ACHN (cell line): Measurements from ENCODE around the gene FRMD3.

Experiments
- DNase-seq: peaks from one replicate; pipeline ENCODE4 v3.0.0-alpha.2; 2015
- in situ Hi-C: cut with HindIII; loops from 2 replicates; pipeline ENCODE4 v1.10.0; 2017; ENCODE audit warnings: low sequenced_read_pairs, low pct_ligation_motif_present, low pct_unique_long_range_greater_than_20kb

FRMD3 gene

GRCh38 chr9:83285445-83286225 is 252.6 kb downstream of the FRMD3 start:
- in situ Hi-C loops: no loop called here
- DNase-seq: no peak

- DNase-seq: no peak
- in situ Hi-C loops: no loop called here
These were observed 253.5 kb downstream of the FRMD3 start for GRCh38 chr9:83284746-83285145.

- DNase-seq: no peak
- in situ Hi-C loops: no loop called here
These were observed 254.7 kb downstream of the FRMD3 start for GRCh38 chr9:83283528-83283927.

- in situ Hi-C loops: no loop called here
- peak; percentile 64 for DNase-seq
These were observed 256.6 kb downstream of the FRMD3 start for GRCh38 chr9:83281306-83282255.

DNA sequence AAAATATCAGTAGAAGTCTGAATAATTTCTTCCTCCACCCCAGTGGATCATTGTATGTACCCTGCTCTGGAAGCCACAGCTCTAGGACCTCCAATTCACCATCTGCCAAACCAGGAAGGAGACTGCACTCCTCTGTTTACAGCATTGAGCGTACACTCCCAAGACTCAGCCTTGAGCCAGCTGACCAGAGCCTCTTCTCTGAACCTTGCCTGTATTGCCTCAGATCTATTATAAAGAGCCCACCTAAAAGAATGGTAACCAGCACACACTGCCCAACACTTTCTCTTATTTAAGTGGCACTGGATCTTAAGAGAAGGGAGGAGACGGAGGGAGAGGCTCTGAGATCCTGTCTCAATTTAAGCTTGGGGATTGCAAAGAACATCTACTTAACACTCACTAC is 257.4 kb downstream of the FRMD3 start:
- DNase-seq: no peak
- in situ Hi-C loops: no loop called here

DNA sequence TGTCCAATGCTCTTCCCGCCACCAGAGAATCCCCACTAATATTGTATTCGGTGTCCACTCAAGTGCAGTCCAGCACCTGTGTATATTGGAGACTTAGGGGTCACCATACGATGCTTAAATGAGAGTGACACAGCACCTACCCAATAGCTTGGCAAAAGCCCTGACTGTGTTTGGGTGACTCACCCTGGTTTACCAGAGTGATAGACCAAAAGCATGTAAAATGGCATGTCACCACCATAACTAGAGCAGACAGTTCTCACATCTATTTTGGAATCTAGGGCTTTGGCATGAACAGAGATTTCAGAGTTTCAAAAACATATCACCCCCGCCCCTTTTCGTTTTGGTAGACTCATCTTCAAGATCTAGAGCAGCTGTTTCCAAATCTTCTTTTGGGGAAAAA is 257.9 kb downstream of the FRMD3 start:
- peak; percentile 32 for DNase-seq
- in situ Hi-C loops: no loop called here

- in situ Hi-C loops: no loop called here
- DNase-seq: no peak
These were observed 263.4 kb downstream of the FRMD3 start for GRCh38 chr9:83274787-83275186.

DNA sequence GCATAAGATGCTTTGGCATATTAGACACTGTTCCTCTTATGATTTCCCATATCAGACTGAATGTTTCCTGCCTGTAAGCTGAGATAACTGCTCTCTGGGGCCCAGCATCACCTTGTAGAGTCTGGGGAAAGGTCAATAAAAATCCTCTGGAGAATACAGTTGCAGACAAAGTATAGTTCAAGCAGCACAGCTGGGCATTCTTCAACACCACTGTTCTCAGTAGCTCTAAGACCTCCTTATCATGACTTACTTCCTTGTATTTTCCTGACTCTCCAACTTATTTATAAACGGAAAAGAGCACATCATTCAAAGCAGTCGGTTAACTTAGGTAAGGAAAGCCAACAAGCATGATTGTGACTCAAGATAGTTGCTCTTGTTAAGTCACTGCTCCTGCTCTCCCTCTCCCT is 266.5 kb downstream of the FRMD3 start:
- DNase-seq: no peak
- in situ Hi-C loops: no loop called here

- no peak for DNase-seq
- in situ Hi-C loops: no loop called here
These were observed 268.1 kb downstream of the FRMD3 start for GRCh38 chr9:83270116-83270515.

- in situ Hi-C loops: no loop called here
- DNase-seq: no peak
These were observed 270.5 kb downstream of the FRMD3 start for GRCh38 chr9:83267741-83268140.

DNA sequence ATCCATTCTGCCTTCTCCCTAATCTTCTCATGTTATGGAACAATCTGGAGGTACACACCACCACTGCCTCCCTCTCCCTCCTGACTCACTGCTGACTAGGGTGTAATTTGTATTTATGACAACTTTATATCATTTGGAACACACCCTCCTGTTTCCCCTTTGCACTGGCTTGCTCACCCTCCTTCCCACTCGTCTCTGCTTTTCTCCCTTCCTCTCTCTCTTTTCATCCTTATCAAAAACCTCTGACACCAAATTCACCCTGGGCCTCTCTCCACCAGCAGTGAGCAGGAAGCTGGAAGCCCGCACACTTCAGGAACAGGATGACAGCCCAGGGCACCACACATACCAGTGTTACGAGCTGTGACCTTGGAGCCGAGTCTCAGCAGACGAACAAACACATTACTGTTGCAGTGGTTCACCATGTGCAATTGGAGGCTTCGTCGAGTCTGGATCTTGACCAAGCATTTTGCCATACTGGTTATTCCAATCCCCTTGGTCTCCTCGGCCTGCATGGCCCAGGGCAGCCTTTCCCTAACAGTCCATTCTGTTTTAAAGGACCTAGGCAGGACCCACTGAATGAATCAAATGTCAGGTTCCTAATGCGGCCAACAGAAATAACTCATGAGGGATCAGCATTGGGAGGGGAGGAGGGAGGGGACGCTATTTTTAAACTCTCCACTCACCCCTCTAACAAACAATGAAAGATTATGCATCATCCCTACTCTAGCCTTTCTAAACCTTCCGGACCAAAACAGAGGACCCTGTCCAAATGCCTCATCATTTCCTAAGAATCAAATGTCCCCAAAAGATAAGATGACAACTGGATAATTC is 271.3 kb downstream of the FRMD3 start:
- no peak for DNase-seq
- in situ Hi-C loops: no loop called here

GRCh38 chr9:83266331-83266665 is 271.9 kb downstream of the FRMD3 start:
- DNase-seq: no peak
- in situ Hi-C loops: no loop called here

DNA sequence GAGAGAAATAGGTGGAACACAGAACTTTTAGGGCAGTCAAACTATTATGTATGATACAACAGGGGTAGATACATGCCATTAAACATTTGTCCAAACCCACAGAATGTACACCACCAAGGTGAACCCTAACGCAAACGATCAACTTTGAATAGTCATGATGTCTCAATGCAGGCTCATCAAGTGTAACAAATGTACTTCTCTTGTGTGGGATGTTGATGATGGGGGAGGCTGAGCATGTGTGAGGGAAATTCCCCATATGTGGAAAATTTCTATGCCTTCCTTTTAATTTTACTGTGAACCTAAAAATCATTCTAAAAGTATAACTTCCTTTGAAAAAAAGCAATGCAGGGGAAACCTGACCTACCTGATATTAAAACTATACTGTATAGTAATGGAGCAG is 273.9 kb downstream of the FRMD3 start:
- in situ Hi-C loops: no loop called here
- no peak for DNase-seq

DNA sequence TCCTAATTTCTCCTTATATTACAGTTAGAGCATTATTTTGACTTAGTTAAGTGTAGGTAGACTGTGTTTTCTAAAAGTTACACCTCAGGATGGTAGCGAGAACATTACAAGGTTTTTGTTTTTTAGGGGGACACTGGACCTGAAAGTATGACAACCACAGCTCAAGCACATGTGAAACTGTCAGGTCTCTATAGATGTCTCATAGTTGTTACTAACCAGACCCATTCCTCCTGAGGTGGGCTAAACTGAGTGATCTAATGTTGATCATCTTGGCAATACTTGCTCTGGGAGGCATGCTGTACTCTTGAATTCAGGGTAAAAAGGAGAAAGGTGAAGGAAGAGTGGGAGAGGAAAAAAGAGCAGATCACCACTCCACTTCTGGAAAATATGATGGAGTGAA is 278.6 kb downstream of the FRMD3 start:
- no peak for DNase-seq
- in situ Hi-C loops: no loop called here

DNA sequence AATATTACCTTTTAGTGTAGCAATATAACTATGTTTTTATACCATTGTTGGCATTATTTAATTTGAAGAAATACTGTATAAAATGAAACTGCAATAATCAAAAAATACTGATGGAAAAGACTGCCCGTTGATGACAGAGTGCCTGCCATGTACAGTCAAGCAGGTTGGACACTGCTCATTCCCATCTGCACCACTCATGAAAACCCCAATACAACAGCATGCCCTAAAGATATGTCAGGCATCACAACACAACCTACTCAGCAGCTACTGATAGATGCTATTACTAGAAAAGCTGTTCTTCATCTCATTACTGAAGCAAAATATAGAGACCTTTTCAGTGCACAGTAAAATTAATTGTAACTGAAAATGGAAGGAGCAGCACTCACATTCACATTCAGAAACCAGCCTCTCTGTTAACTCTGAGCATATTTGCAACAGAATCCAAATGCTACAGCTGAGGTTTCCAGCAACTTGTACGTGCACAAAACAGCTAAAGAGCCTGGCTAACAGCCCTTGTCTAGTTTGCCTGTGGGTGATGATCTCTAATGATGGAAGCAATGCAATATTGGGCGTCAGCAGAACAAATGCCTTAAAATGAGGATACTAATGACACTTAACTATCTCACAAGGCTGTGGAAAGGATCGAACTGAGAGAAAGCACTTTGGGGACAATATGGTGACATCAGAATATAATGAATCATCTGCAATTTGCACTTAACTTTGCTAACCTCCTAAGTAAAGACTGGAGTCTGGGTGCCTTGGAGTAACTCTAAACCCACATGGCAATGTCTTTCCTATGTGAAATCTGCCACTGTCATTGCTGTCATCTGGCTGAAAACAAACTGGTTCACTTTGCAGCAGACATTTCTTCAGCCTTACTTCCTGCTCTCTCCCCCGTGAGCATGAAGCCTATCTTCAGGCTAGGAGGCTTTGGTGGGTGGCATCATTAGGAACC is 280.0 kb downstream of the FRMD3 start:
- in situ Hi-C loops: no loop called here
- no peak for DNase-seq

DNA sequence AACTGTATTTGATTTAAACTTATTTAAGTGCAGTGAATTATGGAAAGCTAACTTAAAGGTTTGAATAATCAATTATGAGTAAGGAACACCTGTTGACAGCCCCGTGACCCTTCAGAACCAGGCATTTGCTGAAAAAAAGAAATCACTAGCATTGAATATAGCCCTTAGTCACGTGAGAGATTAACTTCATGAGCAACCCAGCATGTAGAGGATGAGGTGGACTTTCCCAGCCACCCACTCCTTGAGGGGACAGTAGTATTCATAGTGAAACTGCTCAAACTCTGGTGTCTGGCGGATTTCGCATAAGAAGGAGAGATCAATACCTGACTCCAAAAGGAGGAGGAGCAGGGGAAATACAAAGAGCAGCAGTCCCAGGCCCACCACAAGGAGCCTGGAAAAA is 290.5 kb downstream of the FRMD3 start:
- DNase-seq: no peak
- in situ Hi-C loops: no loop called here

- in situ Hi-C loops: no loop called here
- no peak for DNase-seq
These were observed 292.1 kb downstream of the FRMD3 start for GRCh38 chr9:83245979-83246659.
